HG02852 (cell line): Measurements from ENCODE around the gene LARGE2.
"Not testable (repeated sequence)": the region's sequence is repeated elsewhere in the genome, so short reads cannot be mapped to it uniquely, and the experiment has no call there.

ENCODE experiments used
- ATAC-seq: cut with Tn5 transposase; IDR thresholded peaks from one replicate; pipeline ENCODE4 v1.9.1; 2021; ENCODE audit warnings: mild to moderate bottlenecking, moderate library complexity; ENCODE audit not compliant: unreplicated experiment

LARGE2 gene

DNA sequence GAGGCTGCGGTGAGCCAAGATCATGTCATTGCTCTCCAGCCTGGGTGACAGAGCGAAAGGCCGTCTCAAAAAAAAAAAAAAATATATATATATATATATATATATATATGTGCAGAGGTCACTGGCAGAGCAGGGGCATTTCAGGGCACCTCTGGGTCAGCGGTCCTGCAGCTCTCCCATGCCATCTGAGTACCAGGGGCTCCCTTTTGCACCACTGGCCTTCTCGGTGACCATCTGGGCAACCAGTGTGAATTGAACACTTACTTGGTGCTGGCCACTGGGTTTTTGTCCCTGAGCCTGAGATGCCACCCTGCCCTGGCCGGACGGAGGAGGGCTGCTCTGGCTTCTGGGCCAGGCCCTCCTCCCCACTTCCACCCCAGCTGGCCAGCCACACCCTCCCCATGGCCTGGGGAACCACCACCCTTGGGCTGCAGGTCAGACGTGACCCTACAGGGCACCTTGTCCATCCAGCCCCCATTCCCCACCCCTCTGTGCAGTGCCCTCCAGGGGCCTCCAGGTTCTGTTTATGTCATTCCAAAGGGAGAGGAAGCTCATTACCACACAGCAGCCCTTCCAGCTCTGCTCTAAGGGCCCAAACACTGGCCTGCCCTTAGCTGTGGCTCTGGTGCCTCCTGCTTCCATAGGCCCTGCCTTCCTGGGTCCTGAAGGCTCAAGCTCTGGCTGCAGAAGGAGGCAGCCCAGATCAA, 26.8 kb upstream of the LARGE2 start:
- no peak for ATAC-seq

GRCh38 chr11:45896422-45896984, 26.0 kb upstream of the LARGE2 start:
- ATAC-seq, result no peak

DNA sequence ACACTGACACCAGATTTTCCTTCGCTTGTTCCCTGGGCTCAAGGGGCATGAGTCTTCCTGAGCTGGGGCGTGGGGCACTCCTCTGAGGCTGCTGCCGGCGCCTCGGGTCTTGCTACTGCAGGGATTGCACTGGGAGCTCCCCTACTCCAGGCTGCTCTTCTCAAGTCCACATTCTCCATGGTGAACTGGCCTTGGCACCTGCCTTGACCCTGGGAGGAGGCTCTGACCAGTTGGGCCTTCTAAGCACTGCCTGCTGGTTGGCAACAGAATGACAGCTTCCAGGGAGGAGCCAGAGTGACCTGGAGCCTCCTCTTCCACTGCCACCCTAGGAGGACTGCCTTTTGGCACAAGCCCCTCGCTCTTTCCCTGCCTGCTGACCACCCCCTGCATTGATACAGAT, 24.9 kb upstream of the LARGE2 start:
- no peak for ATAC-seq

DNA sequence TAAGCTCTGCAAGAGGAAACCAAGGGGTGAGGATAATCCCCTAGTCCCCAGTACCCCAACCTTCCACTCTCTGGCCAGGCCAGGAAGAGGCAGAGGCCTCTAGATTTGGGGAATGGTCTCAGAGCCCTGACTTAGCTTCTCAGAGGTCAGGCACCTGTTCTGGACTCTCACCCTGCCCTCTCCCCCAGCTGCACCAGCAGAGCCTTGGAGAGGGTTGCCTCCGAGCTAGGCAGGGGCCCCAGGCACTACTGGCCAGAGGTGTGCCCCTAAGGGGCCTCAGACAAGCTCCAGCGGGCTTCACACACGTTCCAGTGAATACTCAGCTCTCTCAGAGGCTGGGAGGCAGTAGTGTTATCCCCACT, 23.4 kb upstream of the LARGE2 start:
- ATAC-seq, result no peak

- peak; percentile 59 for ATAC-seq
These were observed 22.8 kb upstream of the LARGE2 start for GRCh38 chr11:45899448-45900174.

- ATAC-seq, result not testable (repeated sequence)
These were observed 22.2 kb upstream of the LARGE2 start for GRCh38 chr11:45900175-45900800.

GRCh38 chr11:45900916-45901617, 21.4 kb upstream of the LARGE2 start:
- ATAC-seq, result no peak

GRCh38 chr11:45901626-45902025, 20.8 kb upstream of the LARGE2 start:
- ATAC-seq, result no peak

DNA sequence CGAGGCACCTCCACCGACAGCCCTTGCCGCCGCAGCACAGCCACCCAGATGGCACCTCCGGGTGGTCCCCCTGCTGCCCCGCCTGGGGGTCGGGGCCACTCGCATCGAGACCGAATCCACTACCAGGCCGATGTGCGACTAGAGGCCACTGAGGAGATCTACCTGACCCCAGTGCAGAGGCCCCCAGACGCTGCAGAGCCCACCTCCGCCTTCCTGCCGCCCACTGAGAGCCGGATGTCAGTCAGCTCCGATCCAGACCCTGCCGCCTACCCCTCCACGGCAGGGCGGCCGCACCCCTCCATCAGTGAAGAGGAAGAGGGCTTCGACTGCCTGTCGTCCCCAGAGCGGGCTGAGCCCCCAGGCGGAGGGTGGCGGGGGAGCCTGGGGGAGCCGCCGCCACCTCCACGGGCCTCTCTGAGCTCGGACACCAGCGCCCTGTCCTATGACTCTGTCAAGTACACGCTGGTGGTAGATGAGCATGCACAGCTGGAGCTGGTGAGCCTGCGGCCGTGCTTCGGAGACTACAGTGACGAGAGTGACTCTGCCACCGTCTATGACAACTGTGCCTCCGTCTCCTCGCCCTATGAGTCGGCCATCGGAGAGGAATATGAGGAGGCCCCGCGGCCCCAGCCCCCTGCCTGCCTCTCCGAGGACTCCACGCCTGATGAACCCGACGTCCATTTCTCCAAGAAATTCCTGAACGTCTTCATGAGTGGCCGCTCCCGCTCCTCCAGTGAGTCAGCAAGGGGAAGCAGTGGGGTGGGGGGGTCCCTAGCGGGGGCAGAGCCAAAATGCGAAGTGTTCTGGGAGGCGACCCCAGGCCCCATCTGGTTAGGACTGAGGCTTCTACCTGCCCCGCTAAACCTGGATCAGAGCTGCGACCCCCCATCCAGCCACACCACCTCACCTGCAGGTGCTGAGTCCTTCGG, 19.7 kb upstream of the LARGE2 start:
- ATAC-seq, result no peak

DNA sequence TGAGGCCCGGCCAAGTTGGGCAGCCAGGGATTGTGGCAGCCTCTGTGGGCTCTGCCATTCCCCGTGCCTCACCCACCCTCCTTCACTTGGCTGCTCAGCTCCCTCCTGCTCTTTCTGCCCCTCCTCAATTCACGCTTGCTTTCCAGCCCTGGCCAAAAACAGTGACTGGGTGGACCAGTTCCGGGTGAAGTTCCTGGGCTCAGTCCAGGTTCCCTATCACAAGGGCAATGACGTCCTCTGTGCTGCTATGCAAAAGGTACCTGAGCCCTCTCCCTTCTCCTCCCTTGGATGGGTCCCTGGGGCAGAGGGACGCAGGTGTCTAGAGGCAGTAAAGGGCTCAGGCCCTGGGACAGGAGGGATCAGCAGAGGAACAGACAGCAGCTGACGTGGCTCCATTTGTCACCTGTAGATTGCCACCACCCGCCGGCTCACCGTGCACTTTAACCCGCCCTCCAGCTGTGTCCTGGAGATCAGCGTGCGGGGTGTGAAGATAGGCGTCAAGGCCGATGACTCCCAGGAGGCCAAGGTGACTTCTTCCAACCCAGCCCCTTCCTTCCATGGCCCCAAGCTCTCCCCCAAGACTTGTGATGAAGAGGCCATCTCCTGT, 18.0 kb upstream of the LARGE2 start:
- ATAC-seq, result no peak

GRCh38 chr11:45905095-45905494, 17.4 kb upstream of the LARGE2 start:
- no peak for ATAC-seq

GRCh38 chr11:45905576-45905975, 16.9 kb upstream of the LARGE2 start:
- ATAC-seq, result not testable (repeated sequence)

GRCh38 chr11:45906096-45906682, 16.3 kb upstream of the LARGE2 start:
- ATAC-seq, result no peak

GRCh38 chr11:45906965-45907611, 15.4 kb upstream of the LARGE2 start, which contains the start of gene FREY1:
Gene FREY1 (minus strand): TSS chr11:45907271. CDS start chr11:45907245, 26 bp downstream.
- ATAC-seq, result no peak

DNA sequence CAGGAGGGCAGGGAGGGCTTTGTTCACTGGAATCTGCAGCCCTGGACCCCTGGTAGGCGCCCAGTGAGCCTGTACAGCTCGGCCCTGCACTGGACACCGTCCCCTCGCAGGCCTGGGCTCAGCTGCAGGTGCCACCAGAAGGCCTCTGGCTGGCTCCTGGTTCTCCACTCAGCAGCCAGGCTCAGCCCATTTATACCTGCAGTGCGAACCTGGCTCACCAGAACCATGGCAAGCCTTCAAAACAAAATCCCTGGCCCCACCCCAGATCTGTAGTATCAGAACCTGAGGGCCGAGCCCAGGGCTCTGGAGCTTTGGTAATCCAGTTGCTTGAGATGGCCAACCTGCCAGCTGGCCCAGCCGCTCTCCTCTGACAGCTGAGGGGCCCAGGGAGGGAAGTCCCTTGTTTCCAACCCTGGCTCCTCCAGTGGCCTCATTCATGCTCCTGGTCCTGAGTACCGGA, 14.5 kb upstream of the LARGE2 start:
- no peak for ATAC-seq

DNA sequence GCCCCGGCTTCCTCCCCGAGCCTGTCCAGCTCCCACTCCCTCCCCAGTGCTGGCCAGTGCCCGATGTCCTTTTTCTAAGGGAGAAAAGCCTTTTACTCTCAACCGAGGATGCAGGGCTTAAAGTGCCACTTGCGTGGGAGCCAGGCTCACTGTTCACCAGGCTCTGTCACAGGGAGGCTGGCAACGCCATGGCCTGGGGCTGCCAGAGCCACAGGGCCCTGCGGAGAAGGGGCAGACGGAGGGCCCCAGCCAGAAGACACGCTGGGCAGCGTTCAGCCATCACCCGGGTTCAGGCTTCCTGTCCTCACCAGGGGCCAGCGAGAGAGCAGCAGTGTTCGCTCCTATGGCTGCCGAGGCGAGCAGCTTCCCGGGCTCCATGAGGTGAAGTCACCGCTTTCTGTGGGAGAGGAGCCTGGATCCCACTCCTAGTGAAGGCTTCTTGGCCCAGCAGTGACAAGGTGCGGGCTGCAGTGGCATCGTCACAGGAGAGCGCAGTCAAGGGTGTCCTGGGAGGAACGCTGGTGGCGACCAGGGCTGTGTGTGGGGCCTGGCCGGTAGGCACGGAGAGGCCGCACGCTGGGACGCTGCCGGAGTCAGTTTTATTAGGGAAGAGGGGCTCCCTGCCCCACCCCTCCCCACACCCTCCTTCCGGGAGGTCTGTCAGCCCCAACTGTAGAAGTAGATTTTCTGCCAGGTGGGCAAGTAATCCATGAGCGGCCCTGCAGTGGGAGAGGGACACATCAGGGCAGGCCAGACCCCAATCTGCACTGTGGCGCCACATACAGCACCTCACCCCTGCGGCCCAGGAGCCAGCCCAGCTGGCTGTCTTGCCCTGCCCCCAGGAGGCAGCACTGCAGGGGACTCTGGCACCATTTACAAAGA, 12.6 kb upstream of the LARGE2 start:
- no peak for ATAC-seq

DNA sequence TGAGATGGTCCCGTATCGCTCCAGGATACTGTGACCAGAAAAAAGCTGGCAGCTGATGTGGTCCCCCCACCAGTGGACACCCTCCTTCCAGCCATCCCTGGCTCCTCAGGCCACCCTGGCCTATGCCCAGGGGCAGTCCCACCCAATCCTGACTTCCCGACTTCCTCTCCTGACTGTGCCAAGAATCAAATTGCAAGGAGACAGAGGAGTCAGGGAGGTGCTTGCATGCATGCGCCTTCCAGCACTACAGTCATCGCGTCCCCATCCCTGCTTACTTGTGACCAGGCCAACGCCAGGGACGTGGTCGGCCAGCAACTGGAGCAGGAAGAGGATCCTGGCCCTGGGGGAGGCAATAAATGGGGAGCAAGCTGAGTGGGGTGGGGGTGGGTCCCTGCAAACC, 11.8 kb upstream of the LARGE2 start:
- no peak for ATAC-seq

GRCh38 chr11:45913514-45913913, 8.9 kb upstream of the LARGE2 start:
- no peak for ATAC-seq
